PFSK-1 (cell line): ENCODE results near the gene UBE2J2.

Experiments
- POLR2AphosphoS5 ChIP-seq: IDR thresholded peaks from 2 replicates; pipeline ENCODE4 v1.6.1; 2012; ENCODE audit warnings: low read depth, mild to moderate bottlenecking, control low read depth, low read length, moderate library complexity
- TAF1 ChIP-seq: IDR thresholded peaks from 2 replicates; pipeline ENCODE4 v1.6.1; 2012; ENCODE audit warnings: low read length, control low read depth, borderline replicate concordance; ENCODE audit not compliant: insufficient read depth

DNA sequence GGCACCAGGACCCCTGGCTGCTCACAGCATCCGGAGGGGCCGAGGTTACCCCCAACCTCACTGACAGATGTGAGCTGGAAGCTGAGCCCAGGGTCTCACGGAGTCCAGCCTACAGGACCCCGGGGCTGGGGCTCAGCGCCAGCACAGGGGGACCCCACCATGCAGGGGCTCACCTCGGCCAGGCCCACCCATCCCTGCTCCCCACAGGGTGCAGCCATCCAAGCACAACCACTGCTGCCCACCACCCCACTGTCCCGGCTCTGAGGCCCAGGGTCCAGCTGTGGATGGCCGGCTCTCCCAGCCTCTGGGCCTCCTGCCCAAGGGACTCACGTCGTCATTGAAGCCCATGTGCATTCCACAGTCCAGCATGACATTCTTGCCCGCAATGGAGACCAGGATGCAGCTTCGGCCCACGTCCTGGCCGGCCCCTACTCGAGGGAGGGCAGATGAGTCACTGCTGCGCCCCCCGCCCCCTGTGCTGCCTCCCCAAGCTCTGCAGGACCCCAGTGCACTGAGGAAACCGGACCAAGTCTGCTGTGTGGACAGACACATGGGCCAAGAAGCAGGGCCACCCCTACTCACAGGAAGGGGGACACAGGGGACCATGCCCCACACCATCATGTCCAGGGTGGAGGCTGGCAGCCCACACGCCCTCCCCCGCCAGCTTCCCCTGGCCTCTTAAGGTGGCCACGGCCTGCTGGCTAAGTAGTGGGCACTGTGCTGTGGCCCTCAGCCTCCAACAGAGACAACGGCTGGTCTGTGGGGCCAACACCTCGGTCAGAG lies 47.2 kb upstream of the UBE2J2 start:
- TF ChIP-seq TAF1, result no peak
- no peak for TF ChIP-seq POLR2AphosphoS5
